Keratinocyte (primary cell): ENCODE data around the gene MEAK7. TPM values are rescaled to one million over a fixed set of nuclear protein-coding genes. Genes with fewer than 3 reads are reported as not detected.

Source experiments
- DNase-seq: peaks from one replicate; pipeline ENCODE4 v3.0.0-alpha.2; 2011; ENCODE audit warnings: low read depth, missing footprints, low spot score
- FAIRE-seq: peaks from 2 replicates; lab custom pipeline; 2011; peaks lifted over from hg19 to GRCh38; lab: Jason Lieb, UNC
- H2AFZ ChIP-seq: 2 replicates; pipeline ENCODE4 v1.6.0; 2012; ENCODE audit warnings: low read length, control low read depth, inconsistent platforms; ENCODE audit not compliant: control insufficient read depth
- H3K27ac ChIP-seq: 2 replicates; pipeline ENCODE4 v1.5.1; 2011; ENCODE audit warnings: low read length; ENCODE audit not compliant: control insufficient read depth, insufficient read depth
- H3K27me3 ChIP-seq: 3 replicates; pipeline ENCODE4 v1.6.0; 2011; ENCODE audit warnings: low read length; ENCODE audit not compliant: control insufficient read depth, insufficient read depth; ENCODE audit errors: extremely low read depth
- H3K36me3 ChIP-seq, 2 experiments: 2 replicates in 1 of 2; 3 replicates in 1 of 2; pipeline ENCODE4 v1.5.1; 2011; ENCODE audit warnings: low read length in 2 of 2, mild to moderate bottlenecking in 1 of 2; ENCODE audit not compliant: control insufficient read depth in 2 of 2, insufficient read depth in 2 of 2; ENCODE audit errors: extremely low read depth in 1 of 2
- H3K4me1 ChIP-seq: 3 replicates; pipeline ENCODE4 v1.5.1; 2011; ENCODE audit warnings: low read length; ENCODE audit not compliant: control insufficient read depth, insufficient read depth; ENCODE audit errors: extremely low read depth
- H3K4me2 ChIP-seq: 3 replicates; pipeline ENCODE4 v1.6.0; 2011; ENCODE audit warnings: low read depth, low read length; ENCODE audit not compliant: control insufficient read depth, insufficient read depth; ENCODE audit errors: extremely low read depth
- H3K4me3 ChIP-seq, 3 experiments: fragments of 200-600 bp in 1 of 3; sonication (generic) in 1 of 3; 2 replicates in 2 of 3; 3 replicates in 1 of 3; pipeline ENCODE4 v1.5.1; 2011 to 2016; ENCODE audit warnings: low read length in 3 of 3, mild to moderate bottlenecking in 3 of 3, control low read depth in 2 of 3, inconsistent platforms in 1 of 3, low read depth in 1 of 3, mixed read lengths in 1 of 3, mixed run types in 1 of 3, moderate library complexity in 1 of 3; ENCODE audit not compliant: control insufficient read depth in 2 of 3, insufficient read depth in 2 of 3; ENCODE audit errors: extremely low read depth in 1 of 3
- H3K79me2 ChIP-seq: 2 replicates; pipeline ENCODE4 v1.6.0; 2012; ENCODE audit warnings: low read length; ENCODE audit not compliant: control insufficient read depth, insufficient read depth
- H3K9ac ChIP-seq: 3 replicates; pipeline ENCODE4 v1.6.0; 2011; ENCODE audit warnings: low read length; ENCODE audit not compliant: control insufficient read depth, insufficient read depth; ENCODE audit errors: extremely low read depth
- H3K9me1 ChIP-seq: 3 replicates; pipeline ENCODE4 v1.6.0; 2011; ENCODE audit warnings: low read length; ENCODE audit not compliant: control insufficient read depth, insufficient read depth; ENCODE audit errors: extremely low read depth
- H3K9me3 ChIP-seq: 2 replicates; pipeline ENCODE4 v1.5.1; 2012; ENCODE audit warnings: low read depth, low read length; ENCODE audit not compliant: control insufficient read depth
- H4K20me1 ChIP-seq: 3 replicates; pipeline ENCODE4 v1.6.0; 2011; ENCODE audit warnings: low read length; ENCODE audit not compliant: control insufficient read depth, insufficient read depth; ENCODE audit errors: extremely low read depth
- CTCF ChIP-seq, 3 experiments: IDR thresholded peaks in 1 of 3; conservative IDR thresholded peaks in 1 of 3; optimal IDR thresholded peaks in 1 of 3; 2 replicates in 2 of 3; 3 replicates in 1 of 3; pipeline versions ENCODE3 to v1.5.1; 2011; ENCODE audit warnings: low read length in 3 of 3, mild to moderate bottlenecking in 3 of 3, moderate library complexity in 2 of 3, control low read depth in 1 of 3, inconsistent platforms in 1 of 3; ENCODE audit not compliant: insufficient read depth in 2 of 3; ENCODE audit errors: extremely low read depth in 1 of 3
- EZH2 ChIP-seq: IDR thresholded peaks from one replicate; pipeline ENCODE4 v1.6.1; 2012; ENCODE audit warnings: inconsistent platforms, mild to moderate bottlenecking, low read length, moderate library complexity
- dilution Hi-C: fragments of 300-500 bp; cut with MboI; formaldehyde crosslinking; loops from one replicate; pipeline ENCODE4 v1.7.0; 2020; ENCODE audit warnings: low sequenced_read_pairs; ENCODE audit not compliant: extremely low pct_ligation_motif_present
- polyA plus RNA-seq, 5 experiments: library from polyadenylated mRNA; depleted of rRNA in 3 of 5; stranded (reverse) in 3 of 5; stranded (forward) in 1 of 5; unstranded in 1 of 5; fragments of >200 nt; gene quantifications; 1 replicate in 1 of 5; 2 replicates in 3 of 5; 3 replicates in 1 of 5; pipeline versions ENCODE4 v1.2.1 to v1.2.3, GENCODE V29; 2011 to 2012; ENCODE audit warnings: missing spikeins in 2 of 5, low read depth in 1 of 5, low replicate concordance in 1 of 5

Gene MEAK7
- polyA plus RNA-seq, 1 donor (not counting 4 experiments of a cell fraction or from before 2014, with no cell fraction given) = 81.0 TPM

- H3K4me3 ChIP-seq = no peak overlapping the region
- FAIRE-seq = no peak
- dilution Hi-C loops = no loop called here
- no peak overlapping the region for H3K9ac ChIP-seq
- DNase-seq = no peak
- no peaks in the 10 kb centered on the region for H3K79me2 ChIP-seq
- no peak overlapping the region for H3K4me2 ChIP-seq
- H3K9me1 ChIP-seq = no peaks in the 10 kb centered on the region
- no peak overlapping the region for H3K27ac ChIP-seq
- H3K27me3 ChIP-seq = no peaks in the 10 kb centered on the region
- no peak overlapping the region for H2AFZ ChIP-seq
- H4K20me1 ChIP-seq = no peaks in the 10 kb centered on the region
- no peaks in the 10 kb centered on the region for H3K9me3 ChIP-seq
- H3K36me3 ChIP-seq = no peaks in the 10 kb centered on the region
- TF ChIP-seq CTCF (optimal IDR thresholded peaks at IDR 0.05 in 1 of 3, IDR thresholded peaks at IDR 0.05 in 1 of 3, conservative IDR thresholded peaks at IDR 0.05 in 1 of 3; ENCODE audit: extremely low read depth in 1 of 3, insufficient read depth in 2 of 3, low read length in 3 of 3) (no peak), EZH2 (no peak)
- H3K4me1 ChIP-seq = peaks cover 4% of the 10 kb centered on the region
Measured at GRCh38 chr16:84514874-84515835, 10.7 kb upstream of the MEAK7 start.

- H3K4me1 ChIP-seq = peaks cover 4% of the 10 kb centered on the region
- H3K9me1 ChIP-seq = no peaks in the 10 kb centered on the region
- H3K9ac ChIP-seq = no peak overlapping the region
- H3K27ac ChIP-seq = no peak overlapping the region
- H3K36me3 ChIP-seq = no peaks in the 10 kb centered on the region
- FAIRE-seq (no peak), DNase-seq (no peak)
- H3K9me3 ChIP-seq = no peaks in the 10 kb centered on the region
- no peak for TF ChIP-seq CTCF (optimal IDR thresholded peaks at IDR 0.05 in 1 of 3, IDR thresholded peaks at IDR 0.05 in 1 of 3, conservative IDR thresholded peaks at IDR 0.05 in 1 of 3; ENCODE audit: extremely low read depth in 1 of 3, insufficient read depth in 2 of 3, low read length in 3 of 3)
- TF ChIP-seq EZH2 = no peak
- H3K27me3 ChIP-seq = no peaks in the 10 kb centered on the region
- no peak overlapping the region for H2AFZ ChIP-seq
- H3K79me2 ChIP-seq = no peaks in the 10 kb centered on the region
- dilution Hi-C loops = no loop called here
- no peak overlapping the region for H3K4me2 ChIP-seq
- no peak overlapping the region for H3K4me3 ChIP-seq
- H4K20me1 ChIP-seq = no peaks in the 10 kb centered on the region
Measured at GRCh38 chr16:84514295-84514873, 9.9 kb upstream of the MEAK7 start.
